Amniotic epithelial cell (primary cell): Measurements from ENCODE around the gene FKBP1B.
"Not testable (repeated sequence)": the region's sequence is repeated elsewhere in the genome, so short reads cannot be mapped to it uniquely, and the experiment has no call there.

ENCODE experiments used
- DNase-seq: peaks from one replicate; pipeline ENCODE4 v3.0.0-alpha.2; 2010; ENCODE audit warnings: low read depth

FKBP1B gene

DNA sequence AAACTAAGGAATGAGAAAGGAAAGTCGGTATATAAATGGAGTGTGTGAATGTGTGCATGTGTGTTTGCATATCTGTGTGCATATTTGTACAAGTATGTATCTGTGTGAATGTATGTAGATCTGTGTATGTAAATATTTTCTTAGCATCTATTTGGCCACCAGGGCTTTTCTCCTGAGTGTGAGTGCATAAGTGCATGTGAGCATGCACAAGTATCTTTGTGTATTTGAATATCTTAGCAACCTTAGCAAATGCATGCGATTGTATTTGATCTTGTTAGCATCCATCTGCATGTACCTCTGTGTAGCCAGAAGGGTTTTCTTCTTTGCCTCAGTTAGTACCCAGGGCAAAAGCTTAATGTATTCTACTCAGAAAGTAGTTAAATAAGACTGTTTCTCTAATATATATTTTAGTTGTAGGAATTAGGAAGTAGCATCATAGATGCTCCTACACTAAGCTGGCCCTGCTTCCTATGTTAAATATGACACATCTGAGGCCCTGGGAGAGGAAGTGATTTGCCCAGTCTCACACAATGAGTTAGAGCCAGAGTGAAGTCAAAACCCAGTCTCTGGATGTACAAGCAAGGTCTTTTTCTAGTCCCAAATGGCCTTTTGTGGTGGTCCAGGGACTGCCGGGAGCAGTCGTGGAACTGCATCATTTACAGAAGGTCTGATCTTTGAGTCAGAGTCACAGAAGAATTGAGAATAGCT is 9.2 kb downstream of the FKBP1B start:
- DNase-seq, result no peak

DNA sequence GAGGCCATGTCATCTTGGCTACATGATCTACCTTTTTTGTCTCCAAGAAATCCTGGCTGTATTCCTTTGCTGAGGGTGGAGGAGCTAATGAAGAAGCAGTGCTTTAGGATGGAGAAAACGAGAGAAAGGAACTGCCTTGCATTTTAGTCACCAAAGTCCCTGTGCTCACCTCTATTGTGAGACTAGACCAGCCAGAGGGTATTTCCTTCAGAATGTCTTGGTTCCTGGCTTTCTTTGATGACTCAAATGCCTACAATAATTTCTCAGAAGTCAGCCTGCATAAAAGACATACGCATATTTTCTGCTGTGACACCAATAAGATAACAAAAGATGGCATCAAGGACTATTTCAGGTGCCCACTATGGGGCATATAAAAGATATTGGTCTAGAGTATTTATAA is 15.8 kb downstream of the FKBP1B start:
- no peak for DNase-seq

DNA sequence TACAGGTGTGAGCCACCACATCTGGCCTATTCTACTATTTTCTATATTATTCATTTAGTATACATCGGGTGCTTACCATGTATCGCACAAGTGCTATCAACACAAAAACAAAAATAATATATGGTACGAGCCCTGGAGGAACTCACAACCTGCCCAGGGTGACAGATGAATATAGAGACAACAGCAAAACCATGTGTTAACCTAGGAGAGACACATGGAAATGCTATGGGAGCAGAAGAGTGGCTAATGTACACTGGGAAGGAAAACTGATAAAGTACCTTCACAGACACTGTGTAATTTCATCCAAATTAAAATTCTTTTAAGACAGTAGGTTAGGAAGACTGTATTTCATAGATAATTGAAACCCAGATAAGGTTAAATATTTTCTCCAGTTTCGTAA is 22.7 kb downstream of the FKBP1B start:
- DNase-seq, result no peak

DNA sequence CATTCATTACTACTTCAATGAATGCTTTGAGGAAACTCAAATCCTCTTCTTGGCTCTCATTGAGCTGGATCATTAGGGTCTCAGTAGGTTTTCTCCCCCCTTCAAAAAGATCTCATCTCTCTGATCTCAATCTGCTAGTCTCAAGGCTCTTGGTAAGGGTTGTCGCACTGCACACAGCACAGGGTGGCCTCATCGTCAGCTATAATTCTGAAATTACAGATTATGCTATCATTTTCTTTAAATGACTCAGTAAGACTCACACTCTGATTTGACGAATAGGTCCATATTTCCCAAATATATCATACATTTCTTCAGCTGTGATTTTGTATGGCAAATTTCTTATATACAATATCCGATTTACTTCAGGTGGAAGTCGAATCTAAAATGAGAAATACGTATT is 24.3 kb downstream of the FKBP1B start:
- DNase-seq, result no peak

DNA sequence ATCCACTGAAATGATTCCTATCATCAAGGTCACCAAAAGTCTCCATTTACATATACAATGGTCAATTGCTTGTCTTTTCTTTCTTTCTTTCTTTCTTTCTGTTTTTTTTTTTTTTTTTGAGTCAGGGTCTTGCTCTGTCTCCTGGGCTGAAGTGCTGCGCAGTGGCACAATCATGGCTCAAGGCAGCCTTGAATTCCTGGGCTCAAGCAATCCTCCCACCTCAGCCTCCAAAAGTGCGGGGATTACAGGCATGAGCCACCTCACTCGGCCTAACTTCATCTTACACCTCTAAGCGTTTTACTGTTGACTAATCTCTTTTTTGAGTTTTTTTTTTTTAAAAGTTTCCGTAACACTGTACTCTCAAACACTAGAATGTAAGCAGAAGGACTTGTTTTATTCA is 25.7 kb downstream of the FKBP1B start:
- DNase-seq, result no peak

DNA sequence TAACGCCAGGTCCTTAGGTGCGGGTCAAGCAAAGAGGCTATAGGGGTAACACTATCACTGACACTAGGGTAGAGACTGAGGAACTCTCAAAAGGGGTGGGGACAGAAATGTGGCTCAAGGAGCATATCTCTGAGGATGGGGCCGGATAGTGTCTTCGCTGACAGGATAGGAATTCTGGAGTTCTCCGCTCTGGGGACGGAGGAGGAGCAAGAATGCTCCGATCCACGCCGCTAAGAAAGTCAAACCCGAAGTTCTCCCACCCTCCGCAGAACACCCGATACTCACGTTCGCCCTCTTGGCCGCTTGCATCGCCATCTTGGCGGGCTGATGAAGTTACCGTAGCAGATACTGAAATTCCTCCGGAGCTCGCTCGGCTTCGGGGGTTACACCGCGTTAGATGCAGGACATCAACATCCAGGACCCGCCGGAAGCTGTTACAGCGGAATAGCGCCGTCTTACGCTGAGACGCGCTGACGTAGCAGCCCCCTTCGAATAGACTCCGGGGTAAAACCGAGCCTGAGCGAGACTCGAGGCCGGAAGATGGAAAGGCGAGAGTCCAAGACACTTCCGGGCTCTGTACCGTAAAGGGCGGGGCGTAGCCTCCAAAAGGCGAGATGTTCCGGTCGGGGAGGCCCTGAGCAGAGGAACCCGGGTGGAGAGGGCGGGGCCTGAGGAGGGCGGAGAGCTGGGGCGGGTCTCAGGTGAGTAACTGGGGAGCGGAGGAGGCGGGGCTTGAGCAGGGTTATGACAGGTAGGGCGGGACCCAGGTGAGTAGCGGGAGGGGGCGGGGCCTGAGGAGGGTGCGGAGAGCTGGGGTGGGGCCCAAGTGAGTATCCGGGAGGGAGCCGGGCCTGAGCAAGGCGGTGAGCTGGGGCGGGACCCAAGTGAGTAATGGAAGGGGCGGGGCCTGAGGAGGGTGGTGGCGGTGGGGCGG is 26.6 kb downstream of the FKBP1B start, which contains the start of gene SF3B6:
Gene SF3B6, minus strand, starts transcription at position 412 of the 934 bp plus-strand sequence. Its CDS starts 97 bp downstream, at position 315.
- DNase-seq, result peak; percentile 99

DNA sequence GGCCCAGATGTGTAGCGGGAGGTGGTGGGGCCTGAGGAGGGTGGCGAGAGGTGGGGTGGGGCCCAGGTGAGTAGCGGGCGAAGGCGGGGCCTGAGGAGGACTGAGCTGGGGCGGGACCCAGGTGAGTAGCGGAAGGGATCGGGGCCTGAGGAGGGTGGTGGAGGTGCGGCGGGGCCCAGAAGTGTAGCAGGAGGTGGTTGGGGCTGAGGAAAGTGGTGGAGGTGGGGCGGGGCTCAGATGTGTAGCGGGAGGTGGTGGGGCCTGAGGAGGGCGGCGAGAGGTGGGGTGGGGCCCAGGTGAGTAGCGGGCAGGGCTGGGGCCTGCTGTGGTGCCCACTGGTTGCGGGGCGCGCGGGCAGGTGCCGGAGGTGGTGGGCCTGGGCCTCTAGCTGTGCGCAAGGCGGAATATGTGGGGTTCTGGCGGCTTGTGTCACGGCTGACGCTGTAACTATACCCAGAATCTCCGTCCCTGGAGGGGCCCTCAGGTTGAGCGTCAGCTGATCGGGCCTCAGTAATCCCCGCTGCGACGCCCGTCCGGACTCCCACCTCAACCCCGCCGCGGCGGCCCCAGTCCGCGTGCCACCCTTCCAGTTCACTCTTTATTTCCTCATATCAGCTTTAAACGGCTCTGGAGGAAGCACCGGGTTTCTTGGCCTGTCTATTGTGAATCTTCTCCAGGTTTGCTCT is 27.5 kb downstream of the FKBP1B start:
- DNase-seq, result no peak

DNA sequence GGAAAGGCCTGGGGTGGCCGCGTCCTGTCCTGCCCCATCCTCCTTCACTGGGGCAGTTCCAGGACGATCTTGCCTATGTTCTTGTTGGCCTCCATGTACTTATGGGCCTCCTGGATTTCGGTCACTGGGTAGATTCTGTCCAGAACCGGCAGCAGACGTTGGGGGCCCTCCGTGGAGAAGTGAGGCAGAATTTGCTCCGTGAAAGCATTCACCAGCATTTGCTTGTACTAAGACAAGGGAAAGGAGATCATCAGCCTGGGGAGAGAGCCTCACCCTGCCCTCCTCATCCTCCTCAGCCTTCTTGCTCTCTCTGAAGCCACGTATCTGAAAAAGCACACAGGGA is 28.0 kb downstream of the FKBP1B start:
- DNase-seq, result no peak

DNA sequence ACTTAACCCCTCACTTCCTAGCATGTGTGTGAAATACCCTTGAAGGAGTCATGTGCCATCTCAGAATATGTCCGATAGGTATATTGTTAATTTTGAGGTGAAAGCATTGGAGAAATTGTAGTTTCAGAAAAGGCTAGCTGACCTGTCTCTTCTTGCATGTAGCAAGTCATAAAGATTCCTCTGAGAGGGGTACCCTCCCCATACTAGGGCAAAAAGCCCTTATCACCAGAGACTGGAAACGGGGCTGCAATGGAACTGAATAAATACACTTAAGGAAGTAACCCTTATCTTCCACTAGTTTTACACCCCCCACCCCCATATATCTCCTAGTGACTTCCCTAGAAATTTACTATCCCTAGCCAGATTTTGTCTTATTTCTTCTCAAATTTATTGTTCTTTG is 28.3 kb downstream of the FKBP1B start:
- no peak for DNase-seq

DNA sequence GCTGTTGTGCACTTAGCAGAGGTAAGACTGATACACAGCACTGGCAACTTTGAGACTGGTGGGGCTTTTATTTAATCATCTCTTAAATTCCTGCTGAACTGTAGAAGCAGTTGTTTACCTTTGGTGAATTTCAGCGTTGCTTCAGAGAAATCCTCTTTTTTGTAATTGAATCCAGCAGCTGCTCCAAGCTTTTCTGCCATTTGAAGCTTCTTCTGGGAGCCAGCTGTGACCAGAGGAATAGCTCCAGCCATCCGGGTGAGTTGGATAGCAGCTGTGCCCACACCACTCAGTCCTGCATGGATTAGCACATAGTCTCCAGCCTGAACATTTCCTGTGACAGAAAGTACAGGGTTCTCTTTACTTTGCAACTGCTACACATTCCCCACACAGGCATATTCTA is 31.2 kb downstream of the FKBP1B start:
- no peak for DNase-seq

DNA sequence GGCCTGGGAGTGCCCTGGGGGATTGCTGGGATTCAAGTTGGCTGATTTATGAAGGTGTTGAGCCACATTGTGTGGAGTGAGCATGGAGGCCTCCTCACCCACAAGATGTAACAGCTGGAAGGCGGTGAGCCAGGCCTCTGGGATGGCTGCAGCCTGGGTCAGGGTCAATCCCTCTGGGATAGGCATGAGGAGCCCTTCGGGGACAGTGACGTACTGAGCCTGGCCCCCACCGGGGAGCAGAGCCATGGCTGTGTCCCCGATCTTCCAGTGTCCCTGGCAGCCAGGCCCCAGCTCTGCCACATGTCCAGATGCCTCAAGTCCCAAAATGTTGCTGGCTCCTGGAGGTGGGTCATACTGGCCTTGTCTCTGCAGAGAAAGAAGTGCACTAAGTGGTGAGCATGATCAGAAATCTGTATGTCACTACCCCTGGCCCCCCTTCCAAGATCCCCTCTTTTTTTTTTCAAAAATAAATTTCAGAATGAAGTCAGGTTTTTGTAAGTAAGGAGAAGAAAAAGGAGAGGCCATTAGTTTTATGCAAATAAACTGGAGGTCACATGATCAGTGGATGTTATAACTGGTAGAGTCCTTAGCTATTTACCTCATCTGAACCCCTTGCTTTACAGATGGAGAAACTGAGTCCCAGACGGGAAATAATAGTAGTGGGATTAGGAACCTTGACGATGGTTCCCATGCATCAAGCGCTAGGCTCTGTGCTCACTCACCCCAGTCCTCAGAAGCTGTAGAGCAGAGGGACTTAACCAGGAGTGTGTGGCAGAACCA is 33.4 kb downstream of the FKBP1B start:
- no peak for DNase-seq

DNA sequence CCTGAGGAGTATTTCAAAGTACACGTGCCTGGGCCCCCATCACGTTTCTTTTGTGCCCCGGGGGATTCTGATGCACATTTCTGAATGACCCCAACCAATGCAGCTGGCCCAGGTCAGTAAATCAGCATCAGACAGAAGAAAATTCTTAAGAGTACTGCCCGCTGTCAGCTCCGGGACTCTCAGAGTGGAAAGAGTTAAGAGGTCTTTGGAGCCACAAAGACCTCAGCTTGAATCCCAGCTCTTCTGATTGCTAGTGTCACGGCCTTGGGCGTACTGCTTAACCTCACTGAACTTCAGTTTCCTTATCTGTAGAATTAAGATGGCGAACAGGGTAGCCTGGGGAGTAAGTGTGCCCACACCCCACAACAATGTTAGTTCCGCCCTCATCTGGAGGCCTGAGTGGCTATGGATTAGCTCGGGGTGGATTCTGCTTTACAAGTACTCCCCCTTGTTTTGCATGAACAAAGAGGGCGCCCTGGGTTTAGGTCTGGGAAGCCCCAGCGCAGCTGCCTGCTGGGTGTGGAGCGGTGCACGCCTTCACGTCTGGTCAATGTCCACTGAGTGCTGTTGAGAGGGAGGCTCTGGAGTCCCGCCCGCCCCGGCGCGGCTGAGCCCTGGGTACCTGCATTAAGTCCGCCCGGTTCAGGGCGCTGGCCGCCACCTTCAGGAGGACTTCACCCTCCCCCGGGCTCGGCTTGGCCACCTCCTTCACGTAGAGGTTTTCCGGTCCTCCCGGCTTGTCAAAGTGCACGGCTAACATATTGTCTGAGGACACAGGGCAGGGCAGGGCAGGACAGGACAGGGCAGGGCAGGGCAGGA is 34.2 kb downstream of the FKBP1B start:
- peak; percentile 81 for DNase-seq

DNA sequence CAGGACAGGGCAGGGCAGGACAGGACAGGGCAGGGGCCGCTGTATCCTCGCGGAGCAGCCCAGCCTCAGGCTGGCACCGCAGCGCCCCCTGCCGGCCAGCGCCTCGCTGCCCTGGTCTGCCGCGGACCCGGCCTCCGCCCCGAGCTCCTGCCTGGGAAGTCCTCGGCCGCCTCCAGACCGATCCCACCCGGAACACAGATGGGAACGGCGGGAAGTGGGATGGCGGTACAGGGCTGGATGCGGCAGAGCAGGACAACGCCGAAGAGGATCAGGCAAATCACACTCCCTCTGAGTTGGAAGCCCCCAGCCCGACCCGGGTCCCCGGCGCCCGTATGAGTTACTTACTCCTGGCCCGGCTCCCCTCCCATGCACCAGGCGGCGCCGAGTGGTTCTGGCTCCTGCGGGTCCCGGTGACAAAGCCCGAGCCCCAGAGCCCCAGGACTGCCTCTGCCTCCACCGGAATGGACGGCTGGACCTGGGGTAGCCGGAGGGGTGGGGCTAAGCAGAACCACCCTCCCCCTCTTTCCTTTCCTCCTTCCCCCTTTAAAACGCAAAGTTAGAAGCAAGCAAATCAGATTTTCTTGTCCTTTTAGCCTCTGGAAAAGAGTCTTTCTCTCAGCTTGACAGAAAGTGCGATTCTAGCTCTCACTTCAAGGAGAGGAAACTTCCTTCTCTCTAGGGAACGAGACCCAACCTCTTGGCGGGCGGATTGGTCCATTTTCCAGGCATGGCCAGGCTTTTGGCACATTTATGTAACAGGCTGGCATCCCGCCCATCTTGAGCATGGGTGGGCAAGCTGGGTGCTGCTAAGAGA is 35.1 kb downstream of the FKBP1B start, which contains the start of gene TP53I3:
Gene TP53I3, minus strand, starts transcription at position 449 of the 814 bp plus-strand sequence. CDS start 508 bp downstream, outside the sequence.
- peak; percentile 77 for DNase-seq

DNA sequence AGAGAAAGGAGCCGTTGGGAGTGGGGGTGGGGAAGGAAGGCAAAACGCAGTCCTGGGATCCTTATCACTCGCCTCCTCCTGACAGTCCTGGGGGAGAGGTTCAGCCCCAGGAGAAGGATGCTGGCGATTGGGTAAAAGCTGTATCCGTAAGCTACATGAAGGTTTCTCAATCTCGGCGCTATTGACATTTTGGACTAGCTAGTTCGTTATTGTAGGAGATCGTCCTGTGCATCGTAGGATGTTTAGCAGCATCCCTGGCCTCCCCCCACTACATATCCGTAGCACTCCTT is 35.6 kb downstream of the FKBP1B start:
- DNase-seq, result no peak

DNA sequence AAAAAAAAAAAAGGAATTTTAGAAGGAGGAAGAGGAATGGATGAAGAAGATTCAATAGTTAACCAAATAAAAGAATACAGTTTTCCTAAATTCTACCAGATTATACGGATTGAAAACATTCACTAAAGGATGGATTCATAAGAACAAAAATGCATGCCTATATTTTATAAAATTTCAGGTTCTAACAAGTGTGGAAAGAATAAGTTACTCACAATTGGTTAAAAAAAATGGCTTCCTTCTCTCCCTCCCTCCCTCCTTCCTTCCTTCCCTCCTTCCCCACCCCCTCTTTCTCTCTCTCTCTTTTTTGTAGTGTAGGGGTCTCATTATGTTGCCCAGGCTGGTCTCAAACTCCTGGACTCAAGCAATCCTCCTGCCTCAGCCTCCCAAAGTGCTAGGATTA is 36.7 kb downstream of the FKBP1B start:
- DNase-seq, result no peak

DNA sequence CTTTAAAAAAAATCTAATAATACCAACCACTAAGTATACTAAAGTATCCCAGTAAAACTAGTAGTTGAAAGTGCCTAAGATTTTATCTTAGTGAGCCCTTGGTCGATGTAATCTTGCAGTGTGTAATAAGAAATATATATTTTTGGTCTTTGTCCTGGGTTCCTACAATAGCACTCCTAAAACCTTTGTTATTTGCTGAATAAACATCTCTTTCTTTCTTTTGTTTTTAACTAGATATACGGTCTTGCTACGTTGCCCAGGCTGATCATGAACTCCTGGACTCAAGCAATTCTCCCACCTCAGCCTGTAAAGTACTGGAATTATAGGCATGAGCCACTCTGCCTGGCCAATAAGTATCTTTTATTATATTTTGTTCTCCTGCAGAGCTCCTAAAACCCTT is 37.5 kb downstream of the FKBP1B start:
- DNase-seq, result no peak

DNA sequence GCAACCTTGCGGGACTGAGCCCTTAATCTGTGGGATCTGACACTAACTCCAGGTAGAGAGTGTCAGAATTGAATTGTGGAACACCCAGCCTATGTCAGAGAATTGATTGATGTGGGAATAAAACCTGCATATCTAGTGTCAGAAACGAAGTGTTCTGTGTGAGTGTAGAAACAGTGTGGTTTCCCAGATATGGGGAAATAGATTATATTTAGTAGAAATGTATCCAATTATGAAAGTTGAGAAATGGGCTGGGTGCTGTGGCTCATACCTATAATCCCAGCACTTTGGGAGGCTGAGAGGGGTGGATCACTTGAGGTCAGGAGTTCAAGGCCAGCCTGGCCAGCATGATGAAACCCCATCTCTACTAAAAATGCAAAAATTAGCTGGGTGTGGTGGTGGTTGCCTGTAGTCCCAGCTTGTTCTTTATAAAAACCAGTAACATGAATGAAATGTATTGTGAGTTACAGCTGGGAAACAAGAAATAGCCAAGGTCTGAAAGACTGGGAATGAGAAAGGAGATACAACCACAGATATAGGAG is 39.3 kb downstream of the FKBP1B start:
- peak; percentile 83 for DNase-seq

DNA sequence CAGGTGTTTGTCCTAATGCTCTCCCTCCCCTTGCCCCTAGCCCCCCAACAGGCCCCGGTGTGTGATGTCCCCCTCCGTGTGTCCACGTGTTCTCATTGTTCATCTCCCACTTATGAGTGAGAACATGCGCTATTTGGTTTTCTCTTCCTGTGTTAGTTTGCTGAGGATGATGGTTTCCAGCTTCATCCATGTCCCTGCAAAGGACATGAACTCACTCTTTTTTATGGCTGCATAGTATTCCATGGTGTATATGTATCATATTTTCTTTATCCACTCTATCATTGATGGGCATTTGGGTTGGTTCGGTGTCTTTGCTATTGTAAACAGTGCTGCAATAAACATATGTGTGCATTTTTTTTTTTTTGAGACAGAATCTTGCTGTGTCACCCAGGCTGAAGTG is 43.7 kb downstream of the FKBP1B start:
- not testable (repeated sequence) for DNase-seq

DNA sequence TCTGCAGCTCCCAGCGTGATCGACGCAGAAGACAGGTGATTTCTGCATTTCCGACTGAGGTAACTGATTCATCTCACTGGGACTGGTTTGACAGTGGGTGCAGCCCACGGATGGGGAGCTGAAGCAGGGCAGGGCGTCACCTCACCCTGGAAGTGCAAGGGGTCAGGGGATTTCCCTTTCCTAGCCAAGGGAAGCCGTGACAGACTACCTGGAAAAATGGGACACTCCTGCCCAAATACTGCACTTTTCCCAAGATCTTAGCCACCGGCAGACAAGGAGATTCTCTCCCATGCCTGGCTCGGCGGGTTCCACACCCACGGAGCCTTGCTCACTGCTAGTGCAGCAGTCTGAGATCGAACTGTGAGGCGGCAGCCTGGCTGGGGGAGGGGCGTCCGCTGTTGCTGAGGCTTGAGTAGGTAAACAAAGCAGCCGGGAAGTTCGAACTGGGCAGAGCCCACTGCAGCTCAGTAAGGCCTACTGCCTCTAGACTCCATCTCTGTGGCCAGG is 45.7 kb downstream of the FKBP1B start:
- not testable (repeated sequence) for DNase-seq

DNA sequence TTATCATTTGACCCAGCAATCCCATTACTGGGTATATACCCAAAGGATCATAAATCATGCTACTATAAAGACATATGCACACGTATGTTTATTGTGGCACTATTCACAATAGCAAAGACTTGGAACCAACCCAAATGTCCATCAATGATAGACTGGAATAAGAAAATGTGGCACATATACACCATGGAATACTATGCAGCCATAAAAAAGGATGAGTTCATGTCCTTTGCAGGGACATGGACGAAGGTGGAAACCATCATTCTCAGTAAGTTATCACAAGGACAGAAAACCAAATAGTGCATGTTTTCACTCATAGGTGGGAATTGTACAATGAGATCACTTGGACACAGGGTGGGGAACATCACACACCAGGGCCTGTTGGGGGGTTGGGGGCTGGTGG is 51.2 kb downstream of the FKBP1B start:
- not testable (repeated sequence) for DNase-seq
